HEK293 (cell line): ENCODE data around the gene NR3C1.

ENCODE experiments used
- CTCF ChIA-PET: fragments of 350-600 bp; formaldehyde crosslinking; extraction: SDS; loops from one replicate; lab custom pipeline; 2021; ENCODE audit warnings: antibody characterized with exemption; lab: Yijun Ruan, JAX
- POLR2A ChIA-PET: fragments of 300-600 bp; formaldehyde crosslinking; extraction: SDS; loops from one replicate; lab custom pipeline; 2020; ENCODE audit warnings: antibody characterized with exemption, inconsistent platforms; lab: Yijun Ruan, JAX
- H3K27ac ChIP-seq: fragments of 200-500 bp; sonication (Bioruptor generic); 2 replicates; pipeline ENCODE4 v1.5.1; 2014; ENCODE audit warnings: low read depth, low read length, control low read depth, inconsistent platforms; ENCODE audit errors: extremely low read depth
- H3K36me3 ChIP-seq, 2 experiments: fragments of 200-500 bp in 1 of 2; sonication (Bioruptor generic) in 1 of 2; 1 replicate in 1 of 2; 2 replicates in 1 of 2; pipeline ENCODE4 v1.5.1; 2014 to 2017; ENCODE audit warnings: inconsistent platforms in 2 of 2, low read length in 2 of 2; ENCODE audit not compliant: control insufficient read depth in 2 of 2, insufficient read depth in 1 of 2
- H3K4me1 ChIP-seq: fragments of 200-500 bp; sonication (Bioruptor generic); 2 replicates; pipeline ENCODE4 v1.5.1; 2014; ENCODE audit warnings: mild to moderate bottlenecking, low read length, inconsistent platforms; ENCODE audit not compliant: control insufficient read depth, insufficient read depth
- H3K4me3 ChIP-seq: 2 replicates; pipeline ENCODE4 v1.5.1; 2011; ENCODE audit warnings: low read depth, mild to moderate bottlenecking, control low read depth, low read length, moderate library complexity
- H3K9me3 ChIP-seq: fragments of 200-500 bp; sonication (Bioruptor generic); 2 replicates; pipeline ENCODE4 v1.5.1; 2014; ENCODE audit warnings: low read depth, low read length, inconsistent platforms; ENCODE audit not compliant: control insufficient read depth, insufficient read depth
- AEBP2 ChIP-seq: fragments of 450-650 bp; formaldehyde crosslinking; IDR thresholded peaks from 2 replicates; pipeline ENCODE4 v1.5.1; 2016; ENCODE audit warnings: missing biosample characterization, missing genetic modification characterization, borderline replicate concordance
- GLIS2 ChIP-seq: fragments of 450-650 bp; formaldehyde crosslinking; IDR thresholded peaks from 2 replicates; pipeline ENCODE4 v1.5.1; 2016; ENCODE audit warnings: missing biosample characterization, missing genetic modification characterization
- KLF7 ChIP-seq: fragments of 450-650 bp; formaldehyde crosslinking; IDR thresholded peaks from 2 replicates; pipeline ENCODE4 v1.5.1; 2016; ENCODE audit warnings: missing biosample characterization, missing genetic modification characterization, borderline replicate concordance
- ZBTB26 ChIP-seq: fragments of 450-650 bp; formaldehyde crosslinking; optimal IDR thresholded peaks from 2 replicates; pipeline ENCODE3; 2016; ENCODE audit warnings: missing biosample characterization, mild to moderate bottlenecking, missing genetic modification characterization
- ZNF132 ChIP-seq: fragments of 450-650 bp; formaldehyde crosslinking; IDR thresholded peaks from 2 replicates; pipeline ENCODE4 v1.5.1; 2017; ENCODE audit warnings: missing biosample characterization, missing genetic modification characterization, borderline replicate concordance
- ZNF169 ChIP-seq: fragments of 450-650 bp; formaldehyde crosslinking; IDR thresholded peaks from 2 replicates; pipeline ENCODE4 v1.5.1; 2016; ENCODE audit warnings: missing biosample characterization, missing genetic modification characterization
- ZNF184 ChIP-seq: fragments of 450-650 bp; IDR thresholded peaks from 2 replicates; pipeline ENCODE4 v1.5.1; 2018; ENCODE audit warnings: missing biosample characterization, mild to moderate bottlenecking, missing genetic modification characterization
- ZNF202 ChIP-seq: fragments of 450-650 bp; formaldehyde crosslinking; IDR thresholded peaks from 2 replicates; pipeline ENCODE4 v1.5.1; 2016; ENCODE audit warnings: missing biosample characterization, missing genetic modification characterization, borderline replicate concordance
- ZNF23 ChIP-seq: fragments of 450-650 bp; formaldehyde crosslinking; IDR thresholded peaks from 2 replicates; pipeline ENCODE4 v1.5.1; 2016; ENCODE audit warnings: missing biosample characterization, missing genetic modification characterization, borderline replicate concordance
- ZNF324 ChIP-seq: fragments of 450-650 bp; formaldehyde crosslinking; IDR thresholded peaks from 2 replicates; pipeline ENCODE4 v1.5.1; 2016; ENCODE audit warnings: missing biosample characterization, missing genetic modification characterization
- ZNF404 ChIP-seq: fragments of 450-650 bp; formaldehyde crosslinking; IDR thresholded peaks from 2 replicates; pipeline ENCODE4 v1.5.1; 2017; ENCODE audit warnings: missing biosample characterization, missing genetic modification characterization
- ZNF433 ChIP-seq: fragments of 450-650 bp; formaldehyde crosslinking; IDR thresholded peaks from 2 replicates; pipeline ENCODE4 v1.5.1; 2016; ENCODE audit warnings: missing biosample characterization, missing genetic modification characterization, low read depth
- ZNF510 ChIP-seq: fragments of 450-650 bp; formaldehyde crosslinking; IDR thresholded peaks from 2 replicates; pipeline ENCODE4 v1.5.1; 2018; ENCODE audit warnings: mild to moderate bottlenecking, missing genetic modification characterization, missing biosample characterization; ENCODE audit not compliant: insufficient replicate concordance
- ZNF610 ChIP-seq: fragments of 450-650 bp; formaldehyde crosslinking; IDR thresholded peaks from 2 replicates; pipeline ENCODE4 v1.5.1; 2016; ENCODE audit warnings: missing biosample characterization, missing genetic modification characterization, borderline replicate concordance
- ZNF837 ChIP-seq: fragments of 450-650 bp; formaldehyde crosslinking; IDR thresholded peaks from 2 replicates; pipeline ENCODE4 v1.5.1; 2016; ENCODE audit warnings: missing biosample characterization, missing genetic modification characterization
- ZSCAN18 ChIP-seq: fragments of 450-650 bp; formaldehyde crosslinking; IDR thresholded peaks from 2 replicates; pipeline ENCODE4 v1.5.1; 2016; ENCODE audit warnings: missing biosample characterization, missing genetic modification characterization
- ZSCAN30 ChIP-seq: fragments of 450-650 bp; IDR thresholded peaks from 2 replicates; pipeline ENCODE4 v1.5.1; 2018; ENCODE audit warnings: missing biosample characterization, mild to moderate bottlenecking, missing genetic modification characterization, moderate library complexity
- TF ChIP-seq, protein P1 (sequence below): fragments of 450-650 bp; formaldehyde crosslinking; IDR thresholded peaks from 2 replicates; pipeline ENCODE4 v1.5.1; 2016; ENCODE audit warnings: missing biosample characterization, missing genetic modification characterization
- TF ChIP-seq, protein P2 (sequence below): fragments of 450-650 bp; formaldehyde crosslinking; IDR thresholded peaks from 2 replicates; pipeline ENCODE4 v1.5.1; 2016; ENCODE audit warnings: missing biosample characterization, missing genetic modification characterization
- TF ChIP-seq, protein P3 (sequence below): fragments of 450-650 bp; IDR thresholded peaks from 2 replicates; pipeline ENCODE4 v1.5.1; 2018; ENCODE audit warnings: missing biosample characterization, mild to moderate bottlenecking, missing genetic modification characterization

NR3C1 gene

GRCh38 chr5:143350341-143350740 lies 53.1 kb downstream of the NR3C1 start:
- CTCF ChIA-PET = interaction anchor here (0.6 to 1.5 kb wide), 2 partner anchors 337 to 842 kb away, joined by 3 read pairs; no protein-coding TSS in a partner anchor
- H3K4me3 ChIP-seq = no peak overlapping the region
- no peak overlapping the region for H3K27ac ChIP-seq
- TF ChIP-seq ZNF23 (tag by site-specific recombination) (no peak), AEBP2 (tag by site-specific recombination) (no peak), ZSCAN30 (tag by site-specific recombination) (no peak), GLIS2 (no peak), ZNF510 (tag by site-specific recombination) (no peak), KLF7 (tag by site-specific recombination) (no peak), ZNF202 (no peak), ZNF610 (tag by site-specific recombination) (no peak), ZSCAN18 (no peak), ZNF184 (tag by site-specific recombination) (no peak), ZNF404 (tag by site-specific recombination) (no peak), ZNF837 (tag by site-specific recombination) (no peak), ZNF324 (tag by site-specific recombination) (no peak), ZBTB26 (tag by site-specific recombination) (no peak), ZNF169 (tag by site-specific recombination) (no peak), ZNF433 (tag by site-specific recombination) (no peak), ZNF132 (no peak)
- TF ChIP-seq, protein P1, sequence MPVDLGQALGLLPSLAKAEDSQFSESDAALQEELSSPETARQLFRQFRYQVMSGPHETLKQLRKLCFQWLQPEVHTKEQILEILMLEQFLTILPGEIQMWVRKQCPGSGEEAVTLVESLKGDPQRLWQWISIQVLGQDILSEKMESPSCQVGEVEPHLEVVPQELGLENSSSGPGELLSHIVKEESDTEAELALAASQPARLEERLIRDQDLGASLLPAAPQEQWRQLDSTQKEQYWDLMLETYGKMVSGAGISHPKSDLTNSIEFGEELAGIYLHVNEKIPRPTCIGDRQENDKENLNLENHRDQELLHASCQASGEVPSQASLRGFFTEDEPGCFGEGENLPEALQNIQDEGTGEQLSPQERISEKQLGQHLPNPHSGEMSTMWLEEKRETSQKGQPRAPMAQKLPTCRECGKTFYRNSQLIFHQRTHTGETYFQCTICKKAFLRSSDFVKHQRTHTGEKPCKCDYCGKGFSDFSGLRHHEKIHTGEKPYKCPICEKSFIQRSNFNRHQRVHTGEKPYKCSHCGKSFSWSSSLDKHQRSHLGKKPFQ = no peak
- TF ChIP-seq, protein P2, sequence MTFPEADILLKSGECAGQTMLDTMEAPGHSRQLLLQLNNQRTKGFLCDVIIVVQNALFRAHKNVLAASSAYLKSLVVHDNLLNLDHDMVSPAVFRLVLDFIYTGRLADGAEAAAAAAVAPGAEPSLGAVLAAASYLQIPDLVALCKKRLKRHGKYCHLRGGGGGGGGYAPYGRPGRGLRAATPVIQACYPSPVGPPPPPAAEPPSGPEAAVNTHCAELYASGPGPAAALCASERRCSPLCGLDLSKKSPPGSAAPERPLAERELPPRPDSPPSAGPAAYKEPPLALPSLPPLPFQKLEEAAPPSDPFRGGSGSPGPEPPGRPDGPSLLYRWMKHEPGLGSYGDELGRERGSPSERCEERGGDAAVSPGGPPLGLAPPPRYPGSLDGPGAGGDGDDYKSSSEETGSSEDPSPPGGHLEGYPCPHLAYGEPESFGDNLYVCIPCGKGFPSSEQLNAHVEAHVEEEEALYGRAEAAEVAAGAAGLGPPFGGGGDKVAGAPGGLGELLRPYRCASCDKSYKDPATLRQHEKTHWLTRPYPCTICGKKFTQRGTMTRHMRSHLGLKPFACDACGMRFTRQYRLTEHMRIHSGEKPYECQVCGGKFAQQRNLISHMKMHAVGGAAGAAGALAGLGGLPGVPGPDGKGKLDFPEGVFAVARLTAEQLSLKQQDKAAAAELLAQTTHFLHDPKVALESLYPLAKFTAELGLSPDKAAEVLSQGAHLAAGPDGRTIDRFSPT (tag by site-specific recombination) = no peak
- TF ChIP-seq, protein P3, sequence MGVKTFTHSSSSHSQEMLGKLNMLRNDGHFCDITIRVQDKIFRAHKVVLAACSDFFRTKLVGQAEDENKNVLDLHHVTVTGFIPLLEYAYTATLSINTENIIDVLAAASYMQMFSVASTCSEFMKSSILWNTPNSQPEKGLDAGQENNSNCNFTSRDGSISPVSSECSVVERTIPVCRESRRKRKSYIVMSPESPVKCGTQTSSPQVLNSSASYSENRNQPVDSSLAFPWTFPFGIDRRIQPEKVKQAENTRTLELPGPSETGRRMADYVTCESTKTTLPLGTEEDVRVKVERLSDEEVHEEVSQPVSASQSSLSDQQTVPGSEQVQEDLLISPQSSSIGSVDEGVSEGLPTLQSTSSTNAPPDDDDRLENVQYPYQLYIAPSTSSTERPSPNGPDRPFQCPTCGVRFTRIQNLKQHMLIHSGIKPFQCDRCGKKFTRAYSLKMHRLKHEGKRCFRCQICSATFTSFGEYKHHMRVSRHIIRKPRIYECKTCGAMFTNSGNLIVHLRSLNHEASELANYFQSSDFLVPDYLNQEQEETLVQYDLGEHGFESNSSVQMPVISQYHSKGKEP (tag by site-specific recombination) = no peak
- H3K36me3 ChIP-seq = no peaks in the 10 kb centered on the region
- POLR2A ChIA-PET = no interaction called here
- no peaks in the 10 kb centered on the region for H3K9me3 ChIP-seq
- peaks cover 8% of the 10 kb centered on the region for H3K4me1 ChIP-seq
